ENCODE measurements around the gene TMSB10.
A peak's percentile ranks its signal among the peaks of the same experiment; 100 is the strongest.

Gene TMSB10

DNA sequence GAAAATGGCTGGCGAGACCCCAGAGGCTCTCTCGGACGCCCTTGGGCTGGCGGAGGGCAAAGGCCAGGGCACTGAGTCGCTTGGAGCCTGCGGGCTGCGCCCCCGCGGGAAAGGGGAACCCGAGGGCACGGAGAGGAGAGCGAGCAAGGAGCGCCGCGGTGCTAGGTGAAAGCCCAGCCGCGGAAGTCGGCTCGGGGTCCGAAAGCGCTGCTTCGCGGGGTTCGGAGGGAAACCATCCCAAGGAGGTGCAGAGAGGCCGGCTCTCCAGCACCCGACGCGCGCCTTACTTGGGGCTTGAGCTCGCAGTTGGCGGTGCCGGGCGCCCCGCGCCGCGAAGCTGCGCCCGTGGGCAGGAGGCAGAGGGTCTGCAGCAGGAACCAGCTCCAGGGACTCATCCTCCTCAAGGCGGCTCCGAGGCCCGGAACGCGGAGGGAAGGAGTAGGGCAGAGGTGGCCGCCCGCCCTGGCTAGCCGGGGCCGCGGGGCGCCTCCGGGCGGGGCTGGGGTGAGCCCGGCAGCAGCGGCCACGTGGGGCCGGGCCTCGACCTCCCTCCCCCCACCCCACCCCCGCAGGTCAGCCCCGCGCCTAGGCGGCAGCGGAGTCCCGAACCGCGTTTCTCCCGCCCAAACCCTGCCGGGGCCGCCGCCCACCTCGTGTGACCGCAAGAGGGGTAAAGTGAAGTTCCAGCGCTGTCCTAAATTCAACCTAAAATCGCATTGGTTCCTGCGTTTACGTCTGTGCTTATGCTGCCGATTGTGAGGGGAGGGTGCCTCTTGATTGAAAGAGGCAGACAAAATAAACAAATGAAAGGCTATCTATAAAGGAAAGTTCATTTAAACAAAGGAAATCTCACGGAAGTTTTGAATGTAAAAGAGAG lies 24.6 kb upstream of the TMSB10 start, which contains the start of gene TRABD2A:
Gene TRABD2A (minus strand): TSS at position 440 of the 877 bp plus-strand sequence. CDS start 45 bp downstream, at position 395.
- Histone ChIP-seq H3K36me3 (ENCODE audit: insufficient read depth, low read length) (no peaks in the 10 kb centered on the region), H3K27ac (ENCODE audit: low read depth, low read length) (no peak within 1 kb of the TSS), H3K9me3 (ENCODE audit: insufficient read depth, low read depth, low read length) (no peaks in the 10 kb centered on the region), H3K4me3 (ENCODE audit: low read length) (peak within 1 kb of the TSS; percentile 68), H3K9ac (ENCODE audit: low read depth, low read length) (peak within 1 kb of the TSS; percentile 70), H3K27me3 (ENCODE audit: insufficient read depth, low read length) (peaks cover 94% of the 10 kb centered on the region), H3K4me1 (ENCODE audit: insufficient read depth, low read length) (peaks cover 7% of the 10 kb centered on the region)
- WGBS = under 1% methylated on average over 77 of the region's 77 CpGs

DNA sequence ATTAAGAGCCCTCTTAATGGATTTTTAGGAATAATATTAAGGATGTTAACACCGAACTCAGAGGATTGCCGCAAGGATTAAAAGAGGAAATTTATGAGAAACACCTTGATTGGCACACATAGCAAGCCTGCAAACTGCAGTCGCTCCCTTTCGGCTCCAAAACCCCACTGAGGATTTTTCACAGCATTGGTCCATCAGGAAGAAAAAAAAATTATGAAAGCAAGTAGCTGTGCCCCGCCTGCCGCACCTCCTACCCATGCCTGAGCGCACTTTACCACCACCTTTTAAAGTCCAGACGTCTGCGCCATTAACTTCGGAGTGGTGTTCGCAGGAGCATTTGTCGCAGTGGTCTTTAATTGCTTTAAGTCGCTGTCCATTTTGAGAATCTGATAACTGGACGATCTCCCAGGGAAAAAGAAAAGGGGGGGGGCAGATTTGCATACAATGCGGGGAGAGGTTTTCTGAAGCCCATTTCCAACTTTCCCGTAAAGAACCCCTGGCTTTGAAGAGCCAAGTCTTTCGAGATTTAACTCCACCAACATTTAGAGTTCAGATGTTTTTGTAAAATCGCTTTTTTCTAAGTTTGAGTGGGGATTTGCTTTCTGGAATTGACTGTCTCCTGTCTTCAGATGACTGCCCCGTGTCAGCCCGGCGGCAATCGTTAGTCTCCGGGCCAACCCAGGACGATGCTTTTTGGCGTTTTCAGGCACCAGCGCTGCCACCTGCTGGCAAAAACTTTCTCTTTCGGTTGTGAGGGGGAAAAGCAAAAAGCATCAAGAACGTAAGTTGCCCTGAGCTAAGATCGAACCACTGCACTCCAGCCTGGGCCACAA lies 23.7 kb upstream of the TMSB10 start:
- no peak overlapping the region for H3K9ac ChIP-seq (ENCODE audit: low read depth, low read length)
- H3K27ac ChIP-seq (ENCODE audit: low read depth, low read length) = no peak overlapping the region
- peak overlapping the region; percentile 68 for H3K4me3 ChIP-seq (ENCODE audit: low read length)
- peaks cover 7% of the 10 kb centered on the region for H3K4me1 ChIP-seq (ENCODE audit: insufficient read depth, low read length)
- WGBS = 3% methylated on average over 29 of the region's 29 CpGs
- no peaks in the 10 kb centered on the region for H3K9me3 ChIP-seq (ENCODE audit: insufficient read depth, low read depth, low read length)
- H3K27me3 ChIP-seq (ENCODE audit: insufficient read depth, low read length) = peaks cover 85% of the 10 kb centered on the region
- no peaks in the 10 kb centered on the region for H3K36me3 ChIP-seq (ENCODE audit: insufficient read depth, low read length)

DNA sequence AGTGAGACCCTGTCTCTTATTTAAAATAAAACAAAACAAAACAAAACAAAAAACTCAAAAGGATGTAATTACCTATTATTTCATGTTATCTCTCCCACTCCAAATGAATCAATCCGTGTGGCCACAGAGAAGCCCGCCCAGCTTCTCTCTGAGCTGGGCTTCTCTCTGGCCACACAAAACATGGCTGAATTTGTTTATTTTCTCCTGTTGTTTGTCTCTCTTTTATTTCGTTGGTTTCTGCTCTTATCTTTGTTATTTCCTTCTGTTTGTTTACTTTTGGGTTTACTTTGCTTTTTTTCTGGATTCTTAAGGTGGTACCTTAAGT lies 23.1 kb upstream of the TMSB10 start:
- H3K4me1 ChIP-seq (ENCODE audit: insufficient read depth, low read length) = peaks cover 7% of the 10 kb centered on the region
- no peak overlapping the region for H3K27ac ChIP-seq (ENCODE audit: low read depth, low read length)
- no peaks in the 10 kb centered on the region for H3K36me3 ChIP-seq (ENCODE audit: insufficient read depth, low read length)
- no peaks in the 10 kb centered on the region for H3K9me3 ChIP-seq (ENCODE audit: insufficient read depth, low read depth, low read length)
- no peak overlapping the region for H3K9ac ChIP-seq (ENCODE audit: low read depth, low read length)
- 34% methylated on average over 3 of the region's 3 CpGs for WGBS
- H3K27me3 ChIP-seq (ENCODE audit: insufficient read depth, low read length) = peaks cover 79% of the 10 kb centered on the region
- H3K4me3 ChIP-seq (ENCODE audit: low read length) = peak overlapping the region; percentile 68

DNA sequence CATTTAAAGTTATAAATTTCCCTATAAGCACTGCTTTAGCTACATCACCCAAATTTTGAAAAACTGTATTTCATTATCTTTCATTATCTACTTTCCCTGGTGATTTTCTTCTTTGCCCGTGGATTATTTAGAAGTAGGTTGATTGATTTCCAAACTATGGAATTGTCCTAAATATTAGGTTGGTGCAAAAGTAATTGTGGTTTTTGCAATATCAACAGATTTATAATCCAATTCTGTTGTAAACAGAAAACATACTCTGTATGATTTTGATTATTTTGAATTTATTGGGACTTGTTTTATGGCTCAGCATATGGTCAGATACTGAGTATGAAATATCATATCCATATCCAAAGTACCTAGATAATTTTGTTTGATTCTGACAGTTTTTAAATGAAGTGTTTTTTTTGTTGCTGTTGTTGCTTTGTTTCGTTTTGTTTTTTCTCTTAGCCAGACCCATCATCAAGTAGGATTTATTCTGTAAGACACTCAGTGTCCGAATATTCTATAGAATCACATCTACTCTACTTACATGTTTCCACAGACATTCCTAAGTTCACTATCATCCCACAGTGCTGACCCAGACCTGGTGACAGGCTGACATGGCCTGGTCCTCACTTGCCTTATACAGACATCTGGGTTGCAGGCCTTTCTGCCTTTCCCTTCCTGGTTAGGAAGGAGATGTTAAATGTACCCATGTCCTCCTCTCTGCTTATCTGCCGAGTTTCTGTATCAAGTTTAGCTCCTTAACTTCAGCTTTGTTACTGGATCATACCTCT lies 22.5 kb upstream of the TMSB10 start:
- H3K9ac ChIP-seq (ENCODE audit: low read depth, low read length) = no peak overlapping the region
- no peaks in the 10 kb centered on the region for H3K36me3 ChIP-seq (ENCODE audit: insufficient read depth, low read length)
- H3K27ac ChIP-seq (ENCODE audit: low read depth, low read length) = no peak overlapping the region
- WGBS = 89% methylated on average over 4 of the region's 4 CpGs
- peaks cover 73% of the 10 kb centered on the region for H3K27me3 ChIP-seq (ENCODE audit: insufficient read depth, low read length)
- H3K9me3 ChIP-seq (ENCODE audit: insufficient read depth, low read depth, low read length) = no peaks in the 10 kb centered on the region
- H3K4me3 ChIP-seq (ENCODE audit: low read length) = no peak overlapping the region
- peaks cover 7% of the 10 kb centered on the region for H3K4me1 ChIP-seq (ENCODE audit: insufficient read depth, low read length)

DNA sequence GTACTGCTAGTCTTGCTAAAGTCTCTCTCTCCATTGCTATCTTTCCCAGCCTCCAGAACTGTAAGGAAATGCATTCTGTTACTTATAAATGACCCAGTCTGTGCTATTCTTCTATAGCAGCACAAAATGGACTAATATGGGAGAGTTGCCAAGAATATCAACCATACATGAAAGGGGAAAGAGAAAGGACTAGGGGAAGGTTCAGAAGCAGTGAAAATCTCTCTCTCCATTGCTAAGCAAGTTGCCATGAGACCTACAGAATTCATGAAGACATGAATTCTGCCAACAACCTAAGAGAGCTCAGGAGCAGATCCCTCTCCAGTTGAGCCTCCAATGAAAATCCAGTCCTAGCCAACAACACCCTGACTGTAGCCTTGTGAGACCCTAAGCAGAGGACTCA lies 21.0 kb upstream of the TMSB10 start:
- no peak overlapping the region for H3K27ac ChIP-seq (ENCODE audit: low read depth, low read length)
- H3K4me3 ChIP-seq (ENCODE audit: low read length) = no peak overlapping the region
- peaks cover 58% of the 10 kb centered on the region for H3K27me3 ChIP-seq (ENCODE audit: insufficient read depth, low read length)
- H3K9ac ChIP-seq (ENCODE audit: low read depth, low read length) = no peak overlapping the region
- no peaks in the 10 kb centered on the region for H3K36me3 ChIP-seq (ENCODE audit: insufficient read depth, low read length)
- peaks cover 5% of the 10 kb centered on the region for H3K4me1 ChIP-seq (ENCODE audit: insufficient read depth, low read length)
- H3K9me3 ChIP-seq (ENCODE audit: insufficient read depth, low read depth, low read length) = no peaks in the 10 kb centered on the region

DNA sequence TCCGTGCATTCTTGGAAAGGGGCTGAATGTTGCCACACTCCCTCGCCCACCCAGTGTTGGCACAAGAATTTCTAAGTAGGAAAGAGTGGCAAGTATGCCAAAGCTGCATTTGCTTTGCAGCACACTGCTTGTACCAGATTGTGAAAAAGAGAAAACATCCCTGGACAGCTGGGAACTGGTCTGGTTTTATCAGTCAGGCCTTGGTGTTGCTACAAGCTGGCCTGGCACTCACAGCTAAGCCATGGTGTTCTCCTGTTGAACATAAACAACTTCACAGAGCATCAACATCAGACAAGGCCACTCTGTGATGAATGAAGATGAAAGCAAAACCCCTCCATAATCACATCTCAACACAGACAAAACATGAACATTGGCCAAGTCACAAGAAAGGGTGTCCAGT lies 20.3 kb upstream of the TMSB10 start:
- WGBS = 100% methylated on average over 2 of the region's 2 CpGs
- peaks cover 4% of the 10 kb centered on the region for H3K4me1 ChIP-seq (ENCODE audit: insufficient read depth, low read length)
- H3K9me3 ChIP-seq (ENCODE audit: insufficient read depth, low read depth, low read length) = no peaks in the 10 kb centered on the region
- H3K27ac ChIP-seq (ENCODE audit: low read depth, low read length) = no peak overlapping the region
- no peaks in the 10 kb centered on the region for H3K36me3 ChIP-seq (ENCODE audit: insufficient read depth, low read length)
- H3K27me3 ChIP-seq (ENCODE audit: insufficient read depth, low read length) = peaks cover 52% of the 10 kb centered on the region
- no peak overlapping the region for H3K4me3 ChIP-seq (ENCODE audit: low read length)
- H3K9ac ChIP-seq (ENCODE audit: low read depth, low read length) = no peak overlapping the region

DNA sequence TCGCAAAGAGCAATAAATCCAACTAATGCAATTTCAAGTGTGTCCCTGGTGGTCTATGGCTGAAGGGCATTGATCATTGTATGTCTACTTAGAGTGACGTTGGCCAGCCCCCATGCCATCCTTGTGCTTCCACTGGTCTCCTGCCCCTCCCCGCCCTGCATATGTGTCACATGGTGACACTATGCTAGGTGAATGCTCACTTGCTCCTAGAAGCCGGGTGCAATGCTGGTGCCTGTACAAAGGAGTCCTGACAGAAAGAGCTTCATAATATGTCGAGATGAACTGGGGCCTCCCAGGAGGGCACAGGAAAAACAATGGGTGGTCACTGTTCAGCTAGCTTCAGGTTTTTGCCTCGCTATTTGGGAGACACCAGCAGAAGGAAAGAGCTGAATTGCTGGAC lies 18.7 kb upstream of the TMSB10 start:
- Histone ChIP-seq H3K4me3 (ENCODE audit: low read length) (no peak overlapping the region), H3K9me3 (ENCODE audit: insufficient read depth, low read depth, low read length) (no peaks in the 10 kb centered on the region), H3K27me3 (ENCODE audit: insufficient read depth, low read length) (peaks cover 35% of the 10 kb centered on the region), H3K4me1 (ENCODE audit: insufficient read depth, low read length) (no peaks in the 10 kb centered on the region), H3K9ac (ENCODE audit: low read depth, low read length) (no peak overlapping the region), H3K36me3 (ENCODE audit: insufficient read depth, low read length) (no peaks in the 10 kb centered on the region), H3K27ac (ENCODE audit: low read depth, low read length) (no peak overlapping the region)
- WGBS = 92% methylated on average over 6 of the region's 6 CpGs

DNA sequence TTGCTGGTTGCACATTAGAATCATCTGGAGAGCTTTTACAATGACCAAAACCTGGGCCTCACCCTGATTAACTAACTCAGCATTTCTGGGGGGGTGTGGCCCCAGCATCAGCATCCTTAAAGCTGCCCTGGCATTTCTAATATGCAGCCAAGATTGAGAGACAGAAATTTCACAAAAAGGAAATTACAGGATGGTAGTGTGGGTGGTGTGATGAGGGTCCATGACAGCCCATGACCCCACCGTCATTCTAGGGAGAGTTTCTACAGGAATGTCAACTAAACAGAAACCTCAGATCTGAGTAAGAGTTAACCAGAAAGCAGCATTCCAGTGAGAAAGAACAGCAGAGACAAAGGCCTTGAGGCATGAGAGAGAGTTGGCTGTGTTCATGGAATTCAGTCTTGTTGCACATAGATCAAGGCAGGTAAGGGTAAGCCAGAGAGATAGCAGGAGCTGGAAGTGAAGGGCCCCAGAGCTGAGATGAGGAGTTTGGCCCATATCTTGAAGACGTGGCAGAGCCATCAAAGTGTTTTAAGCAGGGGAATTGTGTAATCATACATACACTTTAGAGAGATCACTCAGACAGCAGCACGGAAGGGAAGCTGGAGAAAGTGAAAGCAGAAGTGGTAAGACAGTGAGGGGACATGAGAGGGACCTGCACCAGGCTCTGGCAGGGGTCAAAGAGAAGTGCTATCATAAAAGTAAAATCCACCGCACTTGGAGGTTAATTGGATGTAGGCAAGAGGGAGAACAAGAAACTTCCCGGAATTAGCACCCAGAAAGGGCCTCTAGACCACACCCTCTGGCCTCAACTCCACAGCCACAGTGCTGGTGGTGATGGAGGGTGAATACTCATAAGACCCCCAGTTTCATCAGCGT lies 16.8 kb upstream of the TMSB10 start:
- peaks cover 16% of the 10 kb centered on the region; the same call in 1 of the 2 replicates for H3K27me3 ChIP-seq (ENCODE audit: insufficient read depth, low read length)
- no peak overlapping the region for H3K4me3 ChIP-seq (ENCODE audit: low read length)
- 86% methylated on average over 5 of the region's 6 CpGs for WGBS
- H3K9ac ChIP-seq (ENCODE audit: low read depth, low read length) = no peak overlapping the region
- no peaks in the 10 kb centered on the region for H3K9me3 ChIP-seq (ENCODE audit: insufficient read depth, low read depth, low read length)
- no peak overlapping the region for H3K27ac ChIP-seq (ENCODE audit: low read depth, low read length)
- no peaks in the 10 kb centered on the region for H3K4me1 ChIP-seq (ENCODE audit: insufficient read depth, low read length)
- H3K36me3 ChIP-seq (ENCODE audit: insufficient read depth, low read length) = no peaks in the 10 kb centered on the region

DNA sequence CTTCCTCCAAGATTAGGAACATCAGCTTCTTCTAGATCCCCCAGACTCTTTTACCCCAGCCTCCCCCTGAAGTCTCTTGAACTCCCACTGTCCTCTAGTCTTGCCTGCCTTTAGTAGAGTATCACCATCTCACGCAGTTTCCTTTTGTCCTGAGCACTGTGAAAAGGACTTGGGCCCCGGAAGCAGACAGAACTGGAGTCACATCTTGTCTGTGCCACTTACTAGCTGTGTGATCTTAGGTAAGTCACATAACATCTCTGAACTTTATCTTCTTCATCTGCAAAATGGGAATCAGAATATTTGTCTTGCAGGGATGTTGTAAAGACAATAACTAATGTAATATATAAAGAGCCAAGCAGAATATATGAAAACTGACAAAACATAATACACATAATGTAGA lies 16.1 kb upstream of the TMSB10 start:
- Histone ChIP-seq H3K4me3 (ENCODE audit: low read length) (no peak overlapping the region), H3K27me3 (ENCODE audit: insufficient read depth, low read length) (peaks cover 9% of the 10 kb centered on the region; the same call in 1 of the 2 replicates), H3K4me1 (ENCODE audit: insufficient read depth, low read length) (0 out of 2 replicates have a peak, but pooled peaks cover 2% of the 10 kb centered on the region), H3K27ac (ENCODE audit: low read depth, low read length) (no peak overlapping the region), H3K9me3 (ENCODE audit: insufficient read depth, low read depth, low read length) (no peaks in the 10 kb centered on the region), H3K36me3 (ENCODE audit: insufficient read depth, low read length) (no peaks in the 10 kb centered on the region), H3K9ac (ENCODE audit: low read depth, low read length) (no peak overlapping the region)
- 83% methylated on average over 2 of the region's 2 CpGs for WGBS

DNA sequence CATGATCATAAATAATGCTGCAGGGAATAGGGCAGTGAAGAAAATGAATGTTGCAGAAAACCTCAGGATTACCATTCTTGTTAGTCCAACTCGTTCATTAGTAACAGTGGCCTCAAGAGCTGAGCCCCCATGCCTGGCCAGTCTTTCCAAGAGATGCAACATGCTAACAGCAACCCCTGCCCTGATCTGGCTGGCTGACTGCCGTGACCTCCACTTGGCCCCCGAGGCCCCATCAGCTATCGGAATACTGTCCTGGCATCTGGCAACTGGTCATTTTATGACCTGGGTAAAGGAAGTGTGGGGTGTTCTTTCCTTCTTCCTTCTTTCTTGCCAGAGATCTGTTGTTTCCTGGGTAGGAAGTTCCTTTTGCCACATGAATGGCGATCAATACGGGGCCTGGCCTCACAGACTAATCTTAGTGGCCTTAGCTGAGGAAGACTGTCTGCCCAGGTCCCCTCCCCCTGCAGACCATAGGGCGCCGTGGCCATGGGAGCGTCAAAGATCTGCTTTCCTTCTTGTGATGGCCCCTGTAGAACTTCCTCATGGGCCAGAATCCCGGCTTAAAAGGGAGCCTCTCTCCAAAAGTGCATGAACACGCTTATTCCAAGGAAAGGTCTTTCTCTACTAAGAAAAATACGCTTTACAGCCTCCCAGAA lies 14.0 kb upstream of the TMSB10 start:
- H3K4me1 ChIP-seq (ENCODE audit: insufficient read depth, low read length) = peaks cover 2% of the 10 kb centered on the region; the same call in 1 of the 2 replicates
- H3K27ac ChIP-seq (ENCODE audit: low read depth, low read length) = no peak overlapping the region
- H3K36me3 ChIP-seq (ENCODE audit: insufficient read depth, low read length) = no peaks in the 10 kb centered on the region
- H3K27me3 ChIP-seq (ENCODE audit: insufficient read depth, low read length) = no peaks in the 10 kb centered on the region
- no peaks in the 10 kb centered on the region for H3K9me3 ChIP-seq (ENCODE audit: insufficient read depth, low read depth, low read length)
- no peak overlapping the region for H3K9ac ChIP-seq (ENCODE audit: low read depth, low read length)
- H3K4me3 ChIP-seq (ENCODE audit: low read length) = no peak overlapping the region
- 93% methylated on average over 11 of the region's 12 CpGs for WGBS
